GM12875 (cell line): ENCODE data around the gene MLYCD.
"Not testable (repeated sequence)": the region's sequence is repeated elsewhere in the genome, so short reads cannot be mapped to it uniquely, and the experiment has no call there.

Experiments
- H3K4me3 ChIP-seq: one replicate; pipeline ENCODE4 v1.5.1; 2011; ENCODE audit warnings: low read depth, low read length, control low read depth
- CTCF ChIP-seq: IDR thresholded peaks from 2 replicates; pipeline ENCODE4 v1.5.1; 2011; ENCODE audit warnings: low read depth, mild to moderate bottlenecking, control low read depth, inconsistent platforms, low read length, moderate library complexity, borderline replicate concordance; ENCODE audit not compliant: insufficient read depth

Gene MLYCD

GRCh38 chr16:83946154-83946780 is 47.4 kb downstream of the MLYCD start:
- TF ChIP-seq CTCF, result no peak
- H3K4me3 ChIP-seq, result no peak overlapping the region

GRCh38 chr16:83946781-83947566 is 48.1 kb downstream of the MLYCD start:
- TF ChIP-seq CTCF, result no peak
- H3K4me3 ChIP-seq, result no peak overlapping the region

GRCh38 chr16:83947642-83948234 is 48.8 kb downstream of the MLYCD start:
- H3K4me3 ChIP-seq, result no peak overlapping the region
- TF ChIP-seq CTCF, result no peak

- no peak for TF ChIP-seq CTCF
- H3K4me3 ChIP-seq, result no peak overlapping the region
Observed at GRCh38 chr16:83948914-83949723, 50.2 kb downstream of the MLYCD start.

GRCh38 chr16:83949724-83950001 is 50.7 kb downstream of the MLYCD start:
- H3K4me3 ChIP-seq, result no peak overlapping the region
- TF ChIP-seq CTCF, result no peak

- not testable (repeated sequence) for H3K4me3 ChIP-seq
Observed at GRCh38 chr16:83950862-83951399, 52.0 kb downstream of the MLYCD start.

GRCh38 chr16:83951544-83951943 is 52.6 kb downstream of the MLYCD start:
- TF ChIP-seq CTCF, result no peak
- H3K4me3 ChIP-seq, result no peak overlapping the region
